NCI-H2196 (cell line): ENCODE results near the gene PPDPF.
"Not testable (repeated sequence)": the region's sequence is repeated elsewhere in the genome, so short reads cannot be mapped to it uniquely, and the experiment has no call there.

Source experiments
- DNase-seq: peaks from one replicate; lab custom pipeline; 2025; ENCODE audit not compliant: unreplicated experiment; lab: John Stamatoyannopoulos, UW

Gene PPDPF, protein sequence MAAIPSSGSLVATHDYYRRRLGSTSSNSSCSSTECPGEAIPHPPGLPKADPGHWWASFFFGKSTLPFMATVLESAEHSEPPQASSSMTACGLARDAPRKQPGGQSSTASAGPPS

DNA sequence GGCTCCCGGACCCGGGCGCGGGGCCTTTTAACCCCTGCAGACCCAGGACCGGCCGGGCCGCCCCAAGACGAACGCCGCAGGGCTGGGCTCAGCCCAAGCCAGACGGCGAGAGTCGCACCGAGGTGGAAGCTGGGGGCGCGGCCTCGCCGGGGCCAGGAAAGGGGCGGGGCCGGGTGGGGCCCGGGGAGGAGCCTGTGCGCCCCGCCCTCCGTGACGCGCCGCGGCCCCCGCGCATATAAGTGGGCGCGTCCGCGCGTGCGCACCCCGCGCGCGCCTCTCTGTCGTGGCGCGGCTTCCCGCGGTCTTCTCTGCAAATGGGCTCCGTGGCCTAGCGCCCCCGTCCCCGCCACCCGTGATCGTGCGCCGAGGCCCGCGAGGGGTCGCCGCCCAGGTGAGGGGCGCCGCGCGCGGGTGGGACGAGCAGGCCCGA, at the start of gene PPDPF:
Gene PPDPF, plus strand, starts transcription at position 262 of the 430 bp plus-strand sequence. CDS start 544 bp downstream, outside the sequence.
- peak; percentile 81 for DNase-seq

DNA sequence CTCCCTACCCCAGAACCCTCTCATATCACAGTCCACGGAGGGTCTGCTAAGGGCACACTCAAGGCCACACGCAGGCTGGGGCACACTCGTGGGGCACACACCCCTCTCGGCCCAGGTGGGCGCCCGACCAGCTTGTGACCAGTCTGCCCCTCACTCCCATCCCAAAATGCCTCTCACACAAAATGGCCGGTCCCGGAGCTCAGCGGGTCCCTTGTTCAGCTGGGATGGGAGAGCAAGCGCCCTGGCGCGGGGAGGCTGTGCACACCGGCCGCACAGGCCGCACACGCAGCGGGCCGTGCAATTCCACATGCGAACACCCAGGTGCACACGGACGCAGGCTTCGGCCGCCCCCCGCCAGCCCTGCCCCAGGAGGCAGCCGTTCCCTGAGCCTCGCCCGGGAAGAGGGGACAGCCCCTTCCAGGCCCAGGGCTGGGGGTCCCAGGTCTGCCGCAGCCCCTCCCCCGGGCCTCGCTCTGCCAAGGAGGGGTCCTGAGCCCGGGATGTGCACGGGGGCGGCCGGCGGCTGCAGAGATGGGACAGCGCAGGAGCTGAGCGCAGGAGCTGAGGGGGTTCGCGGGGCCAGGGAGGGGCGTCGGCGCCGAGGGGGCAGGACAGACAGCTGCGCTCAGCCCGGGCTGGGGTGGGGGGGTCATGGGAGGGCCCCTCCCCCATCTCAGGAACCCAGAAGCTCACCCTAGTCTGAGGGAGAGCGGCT, 49.4 kb upstream of the PPDPF start:
- no peak for DNase-seq

DNA sequence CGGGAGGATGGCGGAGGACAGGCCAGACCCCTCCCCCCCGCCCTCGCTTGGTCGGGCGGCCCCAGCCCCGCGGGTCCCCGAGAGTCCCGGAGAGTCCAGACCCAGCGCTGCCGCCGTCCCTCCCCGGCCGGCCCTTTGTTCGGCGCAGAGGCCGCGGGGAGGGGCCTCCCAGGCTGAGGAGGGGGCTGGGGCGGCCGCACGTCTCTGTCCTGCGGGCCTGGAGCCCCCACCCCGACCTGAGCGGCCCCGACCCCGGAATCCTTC, 48.9 kb upstream of the PPDPF start:
- DNase-seq: no peak

DNA sequence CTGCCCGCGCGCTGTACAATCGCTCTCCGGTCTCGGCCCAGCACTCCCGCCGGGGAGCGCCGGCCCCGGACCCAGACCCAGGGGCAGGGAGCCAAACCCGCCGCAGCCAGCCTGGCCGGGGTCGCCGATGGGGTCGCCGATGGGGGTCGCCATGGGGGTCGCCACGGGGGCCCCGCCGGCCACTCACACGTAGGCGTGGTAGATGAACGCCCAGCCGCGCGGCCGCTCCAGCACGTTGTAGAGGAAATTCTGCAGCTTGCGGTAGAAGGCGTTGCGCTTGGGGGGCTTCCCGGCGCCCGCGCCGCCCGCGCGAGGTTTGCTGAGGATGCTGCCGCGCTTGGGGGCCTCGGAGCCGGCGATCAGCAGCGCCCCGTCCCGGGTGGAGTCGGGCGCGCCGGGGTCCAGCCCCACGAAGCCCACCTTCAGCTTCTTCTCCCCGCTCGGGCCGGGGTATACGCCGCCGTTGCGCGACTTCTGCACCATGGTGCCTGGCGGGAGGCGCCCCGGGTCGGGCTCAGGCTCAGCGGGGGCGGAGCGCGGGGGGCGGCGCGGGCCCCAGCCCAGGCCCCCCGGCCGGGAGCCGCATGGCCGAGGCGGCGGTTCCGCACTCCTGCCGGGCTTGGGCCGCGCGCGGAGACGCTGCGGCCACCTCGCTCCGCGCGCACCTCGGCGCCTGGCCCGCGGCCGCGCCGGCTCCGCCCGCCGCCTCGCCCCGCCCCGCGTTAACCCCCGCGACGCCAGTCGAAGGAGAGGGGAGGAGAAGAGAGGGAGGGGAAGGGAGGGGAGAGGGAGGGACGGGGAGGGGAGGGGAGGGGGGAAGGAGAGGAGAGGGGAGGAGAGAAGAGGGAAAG, 48.4 kb upstream of the PPDPF start, which contains the start of gene KCNQ2:
Gene KCNQ2, minus strand, starts transcription at position 675 of the 851 bp plus-strand sequence. Its CDS starts 192 bp downstream, at position 483.
- DNase-seq: peak; percentile 67

DNA sequence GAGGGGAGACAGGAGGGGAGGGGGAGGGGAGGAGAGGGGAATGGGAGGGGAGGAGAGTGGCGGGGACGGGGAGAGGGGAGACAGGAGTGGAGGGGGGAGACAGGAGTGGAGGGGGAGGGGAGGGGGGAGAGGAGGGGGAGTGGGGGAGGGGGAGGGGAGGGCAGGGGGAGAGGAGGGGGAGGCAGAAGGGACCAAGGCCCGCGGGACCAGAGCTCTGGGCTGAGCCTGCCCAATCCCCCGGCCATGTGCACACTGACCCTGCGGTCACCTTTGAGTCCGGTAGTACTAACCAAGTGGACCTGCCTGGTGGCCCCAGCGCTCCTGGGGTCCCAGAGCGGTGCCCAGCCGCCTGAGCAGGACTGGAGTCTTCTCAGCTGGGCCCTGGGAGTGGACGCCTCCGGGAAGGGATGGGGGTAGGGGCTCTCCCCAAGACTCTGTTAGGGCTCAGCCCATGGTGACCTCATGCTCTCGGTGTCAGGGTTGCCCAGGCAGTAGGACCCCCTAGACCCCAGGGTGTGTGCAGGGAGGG, 47.6 kb upstream of the PPDPF start:
- no peak for DNase-seq

DNA sequence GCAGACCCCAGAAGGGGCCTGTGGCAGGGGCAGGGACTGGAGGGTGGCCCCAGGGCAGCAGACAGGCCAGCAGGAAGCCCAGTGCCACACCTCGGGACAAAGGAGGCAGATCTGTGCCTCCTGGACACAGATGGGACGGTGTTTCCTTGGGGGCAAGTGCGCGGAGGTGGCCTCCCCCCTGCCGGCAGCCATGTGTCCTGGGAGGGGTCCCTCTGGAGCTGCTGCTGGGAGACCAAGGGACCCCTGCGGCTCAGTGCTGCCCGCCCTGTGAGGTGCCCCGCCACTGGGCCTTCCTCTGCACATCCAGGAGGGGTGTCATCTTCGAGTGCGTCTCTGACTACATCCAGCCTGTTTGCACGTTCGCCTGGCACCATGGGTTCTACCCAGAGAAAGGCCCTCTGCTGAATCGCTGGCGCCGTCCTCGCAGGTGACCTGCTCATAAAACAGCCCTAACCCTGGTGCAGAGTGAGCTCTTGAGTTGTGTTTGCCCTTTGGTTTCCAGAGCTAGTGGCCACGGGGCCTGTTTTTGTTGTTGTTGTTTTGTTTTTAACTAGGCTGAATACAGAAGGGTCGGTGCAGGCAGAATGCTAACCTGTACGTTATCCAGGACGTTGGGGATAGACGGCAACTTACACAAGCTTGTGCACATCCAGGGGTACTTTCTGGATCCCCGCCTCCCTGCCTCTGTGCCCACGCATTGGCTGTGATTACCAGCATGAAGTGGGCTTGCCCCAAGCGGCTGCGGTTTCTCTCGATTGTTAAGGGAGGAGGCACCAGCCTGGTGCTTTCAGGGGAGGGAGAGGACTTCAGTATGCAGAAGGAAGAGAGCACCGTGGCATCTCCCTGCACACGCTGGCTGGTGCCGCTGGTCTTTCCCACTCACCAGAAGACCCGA, 46.8 kb upstream of the PPDPF start:
- DNase-seq: no peak

DNA sequence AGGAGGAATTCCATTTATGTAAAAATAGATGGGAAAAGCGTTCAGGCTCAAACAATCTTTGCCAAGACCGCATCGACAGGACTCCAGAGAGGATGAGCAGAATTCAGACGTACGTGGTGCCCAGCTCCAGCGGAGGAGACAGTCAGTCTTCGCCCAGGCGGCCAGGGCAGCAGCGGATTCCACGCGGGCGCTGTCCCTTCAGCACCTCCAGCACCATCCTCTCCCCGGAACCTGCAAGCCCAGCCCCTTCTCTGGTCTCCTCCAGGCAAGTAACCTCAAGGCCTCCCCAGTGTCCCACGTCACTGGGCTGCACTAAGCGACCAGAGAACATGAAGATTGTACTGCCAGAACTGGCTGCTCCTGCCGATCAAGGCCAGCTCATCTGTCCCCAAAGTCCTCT, 45.4 kb upstream of the PPDPF start:
- no peak for DNase-seq

DNA sequence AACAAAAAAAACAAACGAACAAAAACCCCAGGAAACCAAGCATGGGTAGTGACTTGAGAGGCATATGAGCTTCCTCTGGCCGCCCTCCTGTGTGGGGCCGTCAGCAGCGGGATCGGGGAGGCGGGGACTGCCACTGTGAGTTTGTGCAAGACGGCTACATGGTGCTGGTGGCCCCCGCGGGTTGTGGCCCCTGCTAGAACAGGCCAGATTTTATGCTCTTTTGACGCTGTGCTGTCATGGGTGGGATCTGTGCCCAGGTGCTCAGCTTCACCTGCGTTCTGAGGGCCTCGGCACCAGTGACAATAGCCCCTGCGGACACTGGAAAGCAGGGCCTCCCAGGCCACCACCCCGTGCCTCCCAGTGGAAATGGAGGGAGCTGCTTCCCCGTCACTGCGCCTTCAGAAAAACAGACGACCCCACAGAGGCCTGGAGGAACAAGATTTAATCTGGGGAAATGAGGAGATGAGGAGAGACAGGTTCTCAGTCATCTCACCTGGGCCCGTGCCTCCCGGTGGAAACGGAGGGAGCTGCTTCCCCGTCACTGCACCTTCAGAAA, 43.4 kb upstream of the PPDPF start:
- DNase-seq: no peak

DNA sequence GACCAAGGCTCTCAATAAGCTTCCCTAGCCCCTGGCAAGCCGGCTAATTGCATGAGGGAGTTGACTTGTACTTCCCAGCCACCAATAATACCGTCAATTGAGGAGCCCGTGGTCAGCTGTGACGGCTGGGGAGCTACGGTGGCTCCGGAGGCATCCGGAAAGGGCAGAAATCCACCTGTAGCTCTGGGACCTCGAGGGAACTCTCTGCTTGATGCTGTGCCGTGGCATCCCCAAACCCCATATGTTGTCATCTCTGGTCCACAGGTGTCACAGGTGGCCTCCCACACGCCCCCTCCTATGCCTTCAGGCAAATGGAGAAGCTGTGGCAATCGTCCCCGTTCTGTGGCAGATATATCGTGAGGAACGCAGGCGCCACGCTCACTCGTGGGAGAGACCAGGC, 42.6 kb upstream of the PPDPF start:
- DNase-seq: no peak

DNA sequence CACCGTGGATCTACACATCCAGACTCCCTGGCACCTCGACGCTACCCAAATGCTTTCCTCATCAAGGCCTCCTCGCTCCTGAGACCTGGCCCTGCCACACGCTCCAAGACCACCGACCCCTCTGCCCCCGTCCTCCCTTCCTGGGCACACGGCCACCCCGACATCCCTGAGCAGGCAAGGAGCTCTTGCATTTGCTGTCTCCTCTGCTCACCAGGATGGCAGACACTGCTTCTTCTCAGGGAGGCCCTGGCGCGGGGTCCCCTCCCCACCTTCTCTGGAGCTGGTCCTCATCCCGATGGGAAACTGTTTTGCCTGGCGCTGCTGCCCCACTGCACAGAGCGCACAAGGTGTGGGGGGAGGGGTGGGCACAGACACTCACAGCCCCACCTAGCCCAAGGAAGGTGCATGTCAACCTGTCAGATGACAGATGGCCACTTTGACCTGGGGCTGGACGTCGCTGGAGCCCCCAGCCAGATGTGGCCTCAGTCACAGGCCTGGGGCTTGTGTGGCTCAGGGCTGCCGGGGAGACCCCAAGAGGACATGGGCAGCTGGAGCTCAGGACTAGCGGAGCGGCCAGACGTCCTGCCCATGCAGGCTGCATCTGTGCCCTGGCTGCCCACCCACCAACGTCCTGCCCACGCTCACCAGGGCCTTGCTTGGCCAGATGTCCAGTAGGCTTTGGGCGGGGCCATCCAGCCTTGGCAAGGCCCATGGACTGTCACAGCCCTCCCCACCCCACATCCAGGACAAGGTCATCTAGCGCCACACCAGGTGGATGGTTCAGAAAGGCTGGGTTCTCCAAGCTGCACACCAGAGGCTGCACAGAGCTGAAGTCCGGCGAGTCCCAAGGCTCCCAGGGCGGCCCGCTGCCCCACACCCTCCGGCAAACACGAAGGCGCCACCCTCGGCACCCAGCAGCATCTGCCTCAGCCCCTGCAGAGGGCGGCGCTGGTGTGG, 41.9 kb upstream of the PPDPF start:
- no peak for DNase-seq

DNA sequence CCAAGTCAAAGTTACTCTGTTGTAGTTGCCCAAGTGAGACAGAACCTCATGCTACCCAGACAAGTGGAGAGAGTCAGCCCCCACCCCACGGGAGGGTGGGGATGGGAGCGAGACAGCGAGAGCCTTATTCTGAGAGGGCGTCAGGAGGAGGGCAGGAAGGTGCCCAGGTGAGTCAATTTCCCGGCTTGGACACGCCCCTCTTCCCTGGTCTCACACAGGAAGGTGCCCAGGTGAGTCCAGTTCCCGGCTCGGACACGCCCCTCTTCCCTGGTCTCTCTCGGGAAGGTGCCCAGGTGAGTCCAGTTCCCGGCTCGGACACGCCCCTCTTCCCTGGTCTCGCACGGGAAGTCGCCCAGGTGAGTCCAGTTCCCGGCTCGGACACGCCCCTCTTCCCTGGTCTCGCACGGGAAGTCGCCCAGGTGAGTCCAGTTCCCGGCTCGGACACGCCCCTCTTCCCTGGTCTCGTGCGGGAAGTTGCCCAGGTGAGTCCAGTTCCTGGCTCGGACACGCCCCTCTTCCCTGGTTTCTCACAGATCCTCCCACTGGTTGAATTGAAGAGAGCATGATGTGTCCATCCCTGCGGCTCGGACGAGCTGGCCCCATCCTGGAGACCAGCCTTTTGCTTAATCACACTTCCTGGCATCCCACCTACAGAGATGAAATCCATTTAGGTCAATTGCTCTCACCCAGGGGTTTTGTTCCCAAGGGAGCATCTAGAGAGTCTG, 40.7 kb upstream of the PPDPF start:
- not testable (repeated sequence) for DNase-seq

DNA sequence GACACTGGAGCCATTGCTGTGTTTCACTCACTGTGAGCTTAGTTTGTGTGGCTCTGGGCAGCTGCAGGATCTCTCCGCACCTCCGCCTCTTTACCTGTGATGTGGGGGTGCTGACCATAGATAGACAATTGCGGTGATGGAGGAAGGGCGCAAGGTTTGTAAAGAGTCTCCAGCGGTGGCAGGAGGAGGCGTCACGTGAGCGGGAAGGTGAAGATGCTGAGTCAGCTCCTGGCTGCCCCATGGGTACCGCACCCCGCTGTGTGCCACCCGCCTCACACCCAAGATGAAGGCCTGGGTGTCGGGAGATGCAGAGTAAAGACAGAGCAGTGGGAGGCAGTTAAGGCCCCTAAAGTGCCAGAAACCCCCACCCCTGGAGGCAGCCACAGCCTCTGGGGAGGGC, 39.1 kb upstream of the PPDPF start:
- DNase-seq: no peak

DNA sequence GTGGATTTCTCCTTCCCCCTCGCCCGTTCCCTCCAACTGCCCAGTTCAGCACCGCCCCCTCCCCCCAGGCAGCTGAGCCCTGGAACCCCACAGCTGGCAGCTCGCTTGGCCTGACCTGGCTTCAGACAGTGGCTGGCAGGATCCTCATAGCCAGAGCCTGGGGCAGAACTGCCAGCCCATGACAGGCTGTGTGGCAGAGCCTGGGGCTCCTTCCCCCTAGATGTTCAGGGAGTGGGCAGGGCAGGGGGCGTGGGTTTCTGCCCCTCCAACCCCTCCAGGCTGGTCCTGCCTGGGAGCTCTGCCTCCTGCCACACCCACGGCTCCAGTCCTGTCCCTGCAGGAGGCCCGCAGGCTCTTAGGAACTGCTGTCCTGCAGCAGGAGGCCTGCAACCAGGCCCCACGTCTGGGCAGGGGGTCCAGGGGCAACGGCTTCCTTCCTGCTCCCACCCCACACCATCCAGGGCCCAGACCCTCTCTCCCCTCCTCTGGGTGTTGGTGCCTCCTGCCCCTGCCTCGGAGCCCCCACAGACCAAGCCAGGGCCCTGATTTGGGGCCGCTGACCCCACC, 38.5 kb upstream of the PPDPF start:
- no peak for DNase-seq

DNA sequence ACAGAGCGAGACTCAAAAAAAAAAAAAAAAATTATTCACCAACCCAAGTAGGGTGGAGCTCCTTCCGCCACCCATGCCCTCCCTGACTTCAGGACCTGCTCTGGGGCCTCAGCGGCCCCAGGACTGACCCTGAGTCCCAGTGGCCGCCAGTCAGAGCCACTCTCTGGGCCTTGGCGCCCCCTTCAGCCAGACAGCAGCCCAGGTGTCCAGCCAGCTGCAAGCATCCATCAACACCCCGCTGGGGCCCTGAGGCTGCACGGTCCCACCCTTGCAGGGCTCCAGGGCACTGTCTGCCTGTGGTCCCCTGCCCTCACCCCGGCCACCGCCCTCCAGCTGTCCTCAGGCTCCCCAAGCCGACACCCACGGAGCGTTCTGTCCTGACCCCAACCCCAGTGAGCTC, 36.7 kb upstream of the PPDPF start:
- DNase-seq: no peak

DNA sequence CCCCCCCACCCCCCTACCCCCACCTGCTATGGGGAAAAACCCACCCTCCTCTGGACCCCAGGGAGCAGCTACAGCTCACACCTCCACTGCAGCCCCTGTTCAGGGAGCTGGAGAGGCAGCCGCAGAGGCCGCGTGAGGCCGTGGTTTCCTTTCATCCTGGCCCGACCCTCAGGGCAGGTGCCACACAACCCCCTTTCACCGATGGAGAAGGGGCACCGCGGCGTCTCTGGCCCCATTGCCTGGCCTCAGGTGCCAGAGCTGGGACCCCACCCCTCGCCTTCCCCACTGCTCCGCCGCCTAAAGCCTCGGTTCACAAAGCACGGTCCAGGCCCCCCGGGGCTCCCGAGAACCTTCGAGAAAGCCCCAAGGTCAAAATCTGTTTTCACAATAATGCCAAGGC, 36.3 kb upstream of the PPDPF start:
- no peak for DNase-seq

DNA sequence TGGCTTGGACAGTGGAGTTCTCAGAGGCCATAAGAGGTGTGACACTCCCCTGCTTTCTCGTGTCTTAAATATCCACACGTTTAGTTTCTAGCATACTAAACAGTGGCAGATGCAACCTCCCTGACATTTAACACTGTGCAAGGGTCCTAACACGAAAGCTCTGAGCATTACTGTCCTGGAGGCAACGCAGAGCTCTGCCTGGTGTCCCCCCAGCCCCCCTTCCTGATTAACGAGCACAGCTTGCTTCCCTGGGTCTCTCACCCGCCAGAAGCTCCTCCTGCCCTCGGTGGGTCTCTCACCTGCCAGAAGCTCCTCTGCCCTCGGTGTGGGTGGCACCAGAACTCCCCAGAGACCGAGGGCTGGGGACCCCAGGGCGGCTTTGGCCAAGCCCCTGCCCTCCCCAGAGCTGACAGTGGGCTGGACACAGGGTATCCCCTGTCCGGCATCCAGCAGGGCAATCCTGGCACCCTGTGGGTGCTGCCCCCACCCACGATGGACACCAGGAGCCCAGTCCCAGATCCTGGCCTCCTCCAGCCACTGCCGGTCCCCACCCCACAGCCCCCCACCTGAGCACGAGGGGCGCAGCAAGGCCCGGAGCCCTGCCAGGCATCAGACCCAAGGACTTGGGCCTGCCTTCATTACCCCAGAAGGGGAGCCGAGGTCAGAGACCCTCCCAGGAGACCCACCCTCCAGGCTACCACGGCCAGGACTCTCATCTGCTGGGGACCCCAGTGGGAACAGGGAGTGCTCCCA, 35.7 kb upstream of the PPDPF start:
- no peak for DNase-seq

DNA sequence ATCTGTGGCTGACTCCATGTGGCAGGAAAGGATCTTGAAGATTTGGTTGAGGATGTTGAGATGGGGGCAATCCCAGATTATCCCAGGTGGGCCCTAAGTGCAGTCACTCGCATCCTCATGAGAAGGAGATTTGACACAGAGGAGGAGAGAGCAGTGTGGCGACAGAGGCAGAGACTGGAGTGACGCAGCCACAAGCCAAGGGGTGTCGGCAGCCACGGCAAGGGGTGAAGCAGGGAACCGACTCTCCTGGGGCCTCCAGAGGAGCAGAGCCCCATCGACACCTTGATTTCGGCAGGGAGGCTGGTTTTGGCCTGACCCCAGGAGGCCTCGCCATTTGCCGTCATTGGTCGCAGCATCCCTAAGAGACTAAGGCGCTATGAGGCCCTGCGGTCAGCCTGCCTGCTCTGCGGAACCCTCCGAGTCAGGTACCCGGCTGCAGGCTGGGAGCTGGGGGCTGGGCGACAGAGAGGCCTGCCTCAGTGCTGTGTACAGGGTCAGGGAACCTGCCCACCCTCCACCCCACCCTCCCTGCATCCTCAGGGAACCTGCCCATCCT, 34.2 kb upstream of the PPDPF start:
- DNase-seq: no peak
